HUES64 (cell line): ENCODE data around the gene P4HB.
A peak's percentile ranks its signal among the peaks of the same experiment; 100 is the strongest.

Experiments used
- H3K27ac ChIP-seq: 2 replicates; pipeline ENCODE4 v1.7.0; 2013; ENCODE audit warnings: low read depth, low read length, inconsistent platforms
- H3K27me3 ChIP-seq: 2 replicates; pipeline ENCODE4 v1.6.1; 2013; ENCODE audit warnings: mild to moderate bottlenecking, low read length; ENCODE audit not compliant: insufficient read depth
- H3K36me3 ChIP-seq: 2 replicates; pipeline ENCODE4 v1.6.1; 2013; ENCODE audit warnings: mild to moderate bottlenecking, low read length; ENCODE audit not compliant: insufficient read depth
- H3K4me1 ChIP-seq: 2 replicates; pipeline ENCODE4 v1.6.1; 2013; ENCODE audit warnings: mild to moderate bottlenecking, low read length, moderate library complexity; ENCODE audit not compliant: insufficient read depth
- H3K4me3 ChIP-seq: 2 replicates; pipeline ENCODE4 v1.5.1; 2013; ENCODE audit warnings: mild to moderate bottlenecking, low read length, moderate library complexity
- H3K9ac ChIP-seq: 2 replicates; pipeline ENCODE4 v1.6.1; 2013; ENCODE audit warnings: mild to moderate bottlenecking, low read depth, low read length
- H3K9me3 ChIP-seq: 2 replicates; pipeline ENCODE4 v1.6.1; 2013; ENCODE audit warnings: low read depth, low read length; ENCODE audit not compliant: insufficient read depth
- WGBS: fragments of 150-250, 120-280 bp; methylation state at CpG from one replicate; pipeline ENCODE4 v1.1.7; 2013; ENCODE audit warnings: missing lambda C conversion rate; 5-methylcytosine and 5-hydroxymethylcytosine counted together

P4HB gene

DNA sequence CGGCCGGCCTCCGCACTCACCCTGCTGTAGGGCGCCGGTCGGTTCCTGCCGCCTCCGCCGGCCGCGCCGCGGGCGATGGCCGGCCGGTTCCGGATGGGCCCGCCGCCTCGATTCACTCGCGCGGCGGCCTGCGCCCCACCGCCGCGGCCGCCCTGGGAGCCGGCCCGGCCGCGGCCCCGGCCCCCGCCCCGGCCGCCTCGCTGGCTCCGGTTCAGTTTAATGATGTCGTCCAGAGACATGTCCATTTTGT is 30.9 kb upstream of the P4HB start:
- peak overlapping the region; percentile 96 for H3K9ac ChIP-seq
- peak overlapping the region; percentile 98; the same call in 1 of the 2 replicates for H3K27ac ChIP-seq
- H3K4me3 ChIP-seq, result peak overlapping the region; percentile 98
- no peaks in the 10 kb centered on the region for H3K27me3 ChIP-seq
- peaks cover 67% of the 10 kb centered on the region for H3K36me3 ChIP-seq
- WGBS, result under 1% methylated on average over 40 of the region's 40 CpGs
- no peaks in the 10 kb centered on the region for H3K9me3 ChIP-seq
- H3K4me1 ChIP-seq, result no peaks in the 10 kb centered on the region

DNA sequence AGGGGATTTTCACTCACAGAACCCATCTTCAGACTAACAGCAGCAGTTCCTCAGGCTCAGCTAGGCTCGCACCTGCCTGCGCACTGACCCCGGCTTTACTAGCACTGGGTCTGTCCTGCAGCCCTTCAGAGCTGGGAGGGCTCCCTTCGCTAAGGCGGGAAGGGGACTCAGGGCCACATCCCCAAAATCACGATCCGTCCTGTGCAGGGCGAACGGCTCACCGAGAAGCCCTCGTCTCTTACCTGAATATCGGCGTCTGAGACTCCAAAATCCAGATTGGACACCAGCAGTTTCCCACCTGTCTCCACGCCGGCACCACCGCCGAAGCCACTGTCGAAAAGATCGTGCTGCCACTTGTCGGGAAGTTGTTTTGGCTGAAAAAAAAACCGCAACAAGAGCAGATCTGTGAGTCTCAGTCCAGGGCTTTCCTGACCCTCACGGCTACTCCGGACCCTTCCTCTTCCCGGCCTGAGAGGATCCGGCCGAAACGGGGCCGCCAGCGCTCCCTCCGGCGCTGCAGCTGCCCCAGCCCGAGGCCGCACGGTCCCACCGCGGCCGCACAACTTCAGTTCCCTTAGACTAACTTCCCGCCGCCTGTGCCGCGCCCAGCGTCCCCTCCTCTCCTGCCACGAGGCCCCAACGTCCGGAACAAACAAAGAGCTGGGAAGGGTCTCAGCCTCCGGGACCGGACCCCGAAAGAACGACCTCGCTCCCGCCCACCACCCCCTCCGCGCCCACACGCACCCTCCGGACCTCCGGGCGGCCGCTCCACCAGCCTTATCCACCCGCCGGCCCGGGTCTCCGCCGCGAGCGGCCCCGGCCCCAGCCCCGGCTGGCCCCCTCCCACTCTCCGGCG is 30.3 kb upstream of the P4HB start:
- WGBS, result 8% methylated on average over 68 of the region's 69 CpGs
- no peaks in the 10 kb centered on the region for H3K4me1 ChIP-seq
- peak overlapping the region; percentile 98 for H3K4me3 ChIP-seq
- H3K9ac ChIP-seq, result peak overlapping the region; percentile 96
- H3K27ac ChIP-seq, result peak overlapping the region; percentile 76
- H3K36me3 ChIP-seq, result peaks cover 70% of the 10 kb centered on the region
- H3K27me3 ChIP-seq, result no peaks in the 10 kb centered on the region
- no peaks in the 10 kb centered on the region for H3K9me3 ChIP-seq

GRCh38 chr17:81889602-81890001 is 29.3 kb upstream of the P4HB start:
- peaks cover 71% of the 10 kb centered on the region for H3K36me3 ChIP-seq
- WGBS, result 93% methylated on average over 9 of the region's 9 CpGs
- peak overlapping the region; percentile 26 for H3K27ac ChIP-seq

DNA sequence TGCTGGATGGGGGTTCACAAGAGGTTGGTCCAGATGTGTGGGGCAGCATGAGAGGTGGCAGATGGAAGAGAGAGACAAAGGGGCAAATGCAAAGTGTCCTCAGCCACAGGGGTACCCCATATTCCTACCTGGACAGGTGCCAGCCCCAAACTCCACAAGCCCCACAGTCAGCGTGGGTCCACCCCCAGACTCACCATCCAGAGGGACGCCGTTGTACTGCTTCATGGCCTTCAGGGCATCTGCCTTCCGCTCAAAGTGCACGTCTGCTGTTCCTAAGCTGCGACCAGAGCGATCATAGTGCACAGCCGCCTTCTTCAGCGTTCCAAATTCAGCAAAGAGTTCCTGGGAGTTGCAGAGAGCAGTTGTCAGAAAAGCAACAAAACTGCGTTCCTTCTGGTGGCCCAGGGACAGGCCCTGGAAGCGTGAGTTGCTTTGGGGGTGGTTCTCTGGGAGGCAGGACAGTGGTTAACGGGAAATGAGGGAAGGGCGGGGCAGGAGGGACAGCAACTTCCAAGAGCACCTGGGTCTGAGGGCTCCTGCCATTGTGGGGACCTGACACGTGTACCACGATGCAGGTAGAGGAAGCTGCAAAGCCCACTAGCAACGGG is 28.8 kb upstream of the P4HB start:
- Histone ChIP-seq H3K9ac (no peak overlapping the region), H3K27me3 (no peaks in the 10 kb centered on the region), H3K27ac (no peak overlapping the region), H3K36me3 (peaks cover 71% of the 10 kb centered on the region), H3K4me1 (no peaks in the 10 kb centered on the region), H3K4me3 (peak overlapping the region; percentile 98; the same call in 1 of the 2 replicates), H3K9me3 (no peaks in the 10 kb centered on the region)
- WGBS, result 96% methylated on average over 16 of the region's 16 CpGs

More at GRCh38 chr17:81889602-81890001, 29.3 kb upstream of the P4HB start:
- no peaks in the 10 kb centered on the region for H3K4me1 ChIP-seq
- H3K4me3 ChIP-seq, result peak overlapping the region; percentile 98
- no peaks in the 10 kb centered on the region for H3K9me3 ChIP-seq
- H3K27me3 ChIP-seq, result no peaks in the 10 kb centered on the region
- H3K9ac ChIP-seq, result peak overlapping the region; percentile 96; the same call in 1 of the 2 replicates

GRCh38 chr17:81888105-81888987 is 28.0 kb upstream of the P4HB start:
- Histone ChIP-seq H3K9ac (no peak overlapping the region), H3K27me3 (no peaks in the 10 kb centered on the region), H3K4me3 (no peak overlapping the region), H3K4me1 (no peaks in the 10 kb centered on the region), H3K27ac (no peak overlapping the region), H3K36me3 (peaks cover 69% of the 10 kb centered on the region), H3K9me3 (no peaks in the 10 kb centered on the region)
- WGBS, result 96% methylated on average over 44 of the region's 44 CpGs

- H3K27me3 ChIP-seq, result no peaks in the 10 kb centered on the region
- no peak overlapping the region for H3K27ac ChIP-seq
- H3K36me3 ChIP-seq, result peaks cover 87% of the 10 kb centered on the region
- H3K9ac ChIP-seq, result no peak overlapping the region
- H3K4me3 ChIP-seq, result no peak overlapping the region
- H3K4me1 ChIP-seq, result no peaks in the 10 kb centered on the region
- no peaks in the 10 kb centered on the region for H3K9me3 ChIP-seq
- WGBS, result 95% methylated on average over 11 of the region's 11 CpGs
These were observed 25.7 kb upstream of the P4HB start for GRCh38 chr17:81885869-81886548.

DNA sequence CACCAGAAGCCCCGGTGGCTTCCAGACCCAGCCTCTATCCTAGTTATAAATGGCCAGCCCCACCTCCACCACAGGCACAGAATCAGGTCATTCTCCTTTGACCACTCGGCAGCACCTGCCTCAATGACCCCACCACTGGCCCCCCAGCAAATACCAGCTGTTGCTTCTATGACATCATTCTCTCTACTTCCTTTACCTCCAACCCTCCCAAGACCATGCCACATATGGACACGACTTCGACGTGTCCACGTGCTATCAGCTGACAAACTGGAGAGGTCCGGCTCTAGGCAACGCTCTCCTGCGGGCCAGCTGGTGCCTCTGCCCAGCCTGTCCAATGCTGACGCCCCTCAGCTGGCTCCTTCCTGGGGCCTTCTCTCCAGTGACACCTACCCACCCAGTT is 25.1 kb upstream of the P4HB start:
- no peaks in the 10 kb centered on the region for H3K9me3 ChIP-seq
- no peaks in the 10 kb centered on the region for H3K27me3 ChIP-seq
- H3K27ac ChIP-seq, result no peak overlapping the region
- 94% methylated on average over 10 of the region's 10 CpGs for WGBS
- H3K4me1 ChIP-seq, result no peaks in the 10 kb centered on the region
- peaks cover 89% of the 10 kb centered on the region for H3K36me3 ChIP-seq
- H3K9ac ChIP-seq, result no peak overlapping the region
- no peak overlapping the region for H3K4me3 ChIP-seq

- H3K36me3 ChIP-seq, result peaks cover 88% of the 10 kb centered on the region
- 94% methylated on average over 5 of the region's 5 CpGs for WGBS
- no peaks in the 10 kb centered on the region for H3K27me3 ChIP-seq
- no peaks in the 10 kb centered on the region for H3K9me3 ChIP-seq
- H3K9ac ChIP-seq, result no peak overlapping the region
- no peak overlapping the region for H3K4me3 ChIP-seq
- H3K4me1 ChIP-seq, result no peaks in the 10 kb centered on the region
- no peak overlapping the region for H3K27ac ChIP-seq
These were observed 24.6 kb upstream of the P4HB start for GRCh38 chr17:81884968-81885367.

DNA sequence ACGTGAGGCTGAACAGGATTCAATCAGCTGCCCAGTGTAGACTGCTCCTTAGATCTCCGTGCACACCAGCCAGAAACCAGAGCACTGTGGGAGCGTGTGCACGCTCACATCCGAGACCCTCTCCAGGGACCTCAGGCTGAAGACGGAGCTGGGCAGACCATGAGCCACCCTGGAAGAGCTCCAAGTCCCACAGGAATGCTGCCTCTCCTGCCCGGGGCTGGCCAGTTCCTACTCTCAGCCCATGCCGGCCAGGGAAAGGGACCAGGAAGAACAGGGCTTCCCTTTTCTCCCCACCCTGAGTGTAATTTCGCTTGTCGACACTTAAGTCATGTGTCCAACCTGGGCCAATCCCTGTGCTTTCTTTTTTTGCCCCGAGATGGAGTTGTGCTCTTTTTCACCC is 24.2 kb upstream of the P4HB start:
- no peak overlapping the region for H3K27ac ChIP-seq
- no peaks in the 10 kb centered on the region for H3K27me3 ChIP-seq
- no peak overlapping the region for H3K4me3 ChIP-seq
- H3K9me3 ChIP-seq, result no peaks in the 10 kb centered on the region
- no peaks in the 10 kb centered on the region for H3K4me1 ChIP-seq
- 93% methylated on average over 11 of the region's 11 CpGs for WGBS
- H3K36me3 ChIP-seq, result peaks cover 88% of the 10 kb centered on the region
- H3K9ac ChIP-seq, result no peak overlapping the region

DNA sequence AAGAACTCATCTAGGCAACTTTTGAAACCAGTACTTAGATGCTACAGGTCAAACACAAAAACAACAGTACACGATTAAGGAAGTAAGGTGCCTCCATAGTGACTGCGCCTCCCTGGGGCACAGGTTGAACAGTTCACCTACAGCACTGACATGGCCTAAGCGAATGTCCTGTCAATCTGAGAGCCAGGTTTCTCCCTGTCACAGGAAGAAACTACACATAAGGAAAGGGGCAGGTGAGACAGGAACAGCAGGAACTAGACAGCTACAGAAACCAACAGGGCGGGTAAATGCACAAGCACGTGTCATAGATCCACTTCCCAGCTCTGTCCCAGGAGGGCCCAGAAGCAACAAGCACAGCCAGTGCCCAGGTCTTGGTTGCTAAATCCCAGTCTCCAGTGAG is 18.8 kb upstream of the P4HB start:
- 95% methylated on average over 5 of the region's 5 CpGs for WGBS
- H3K4me3 ChIP-seq, result no peak overlapping the region
- no peaks in the 10 kb centered on the region for H3K27me3 ChIP-seq
- H3K27ac ChIP-seq, result no peak overlapping the region
- H3K4me1 ChIP-seq, result no peaks in the 10 kb centered on the region
- H3K9me3 ChIP-seq, result no peaks in the 10 kb centered on the region
- peaks cover 54% of the 10 kb centered on the region for H3K36me3 ChIP-seq
- H3K9ac ChIP-seq, result no peak overlapping the region
